ENCODE results near the gene ENPP6. TPM values are rescaled to one million over a fixed set of nuclear protein-coding genes. Genes with fewer than 3 reads are reported as not detected.

The ENPP6 gene
- polyA plus RNA-seq, 2 of the 4 experiments (the other 2 are of a cell fraction), result not detected

DNA sequence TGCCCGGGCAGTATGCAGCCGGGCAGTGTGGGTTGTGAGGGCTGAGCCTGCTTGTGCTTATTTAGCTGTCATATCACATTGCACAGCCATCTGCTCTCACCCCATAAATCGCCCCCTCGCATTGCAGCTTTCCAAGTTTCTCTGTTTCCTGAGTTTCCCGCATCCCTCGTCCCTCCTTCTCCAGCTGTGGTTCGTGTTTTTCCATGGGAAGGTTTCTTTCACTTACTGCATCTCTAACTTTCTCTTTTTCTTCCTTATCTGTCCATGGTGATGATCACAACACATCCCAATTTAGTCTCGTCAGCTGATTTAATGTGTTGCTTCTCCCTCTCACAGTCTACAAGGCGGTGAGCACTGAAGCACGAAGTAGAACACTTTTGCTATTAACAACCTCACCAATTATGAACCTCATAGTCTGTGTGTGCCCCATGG lies 118.1 kb downstream of the ENPP6 start:
- POLR2A ChIA-PET, result no interaction called here
- TF ChIP-seq MAFK (IDR thresholded peaks at IDR 0.05; ENCODE audit: partially characterized antibody), result peak; percentile 23
- TF ChIP-seq ZFP36 (IDR thresholded peaks at IDR 0.05; ENCODE audit: borderline replicate concordance, partially characterized antibody), result no peak

DNA sequence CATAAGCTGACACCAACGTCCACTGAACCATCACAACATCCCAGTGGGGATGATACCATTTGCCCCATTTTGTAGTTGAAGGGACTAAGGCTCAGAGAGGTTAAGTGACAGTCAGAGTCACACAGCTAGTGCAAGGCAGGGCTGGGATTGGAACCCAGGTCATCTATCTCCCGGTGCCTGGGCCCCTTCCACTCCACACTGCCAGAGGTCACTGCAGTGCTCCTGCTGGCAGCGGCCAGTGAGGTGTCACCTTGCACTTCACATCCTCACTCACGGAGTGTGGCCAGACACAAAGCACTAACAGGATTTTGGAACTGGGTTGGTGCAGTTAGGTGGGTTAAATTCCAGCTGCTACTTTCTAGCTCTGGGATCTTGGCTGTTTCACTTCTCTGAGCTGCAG lies 118.7 kb downstream of the ENPP6 start:
- WGBS (ENCODE audit: missing lambda C conversion rate), result 45% methylated on average over 4 of the region's 4 CpGs
- peaks cover 2% of the 10 kb centered on the region for H3K4me1 ChIP-seq

More for the DNA sequence above, 118.1 kb downstream of the ENPP6 start:
- Histone ChIP-seq H3K27ac (no peak overlapping the region), H3K9me3 (no peaks in the 10 kb centered on the region), H3K4me1 (peaks cover 6% of the 10 kb centered on the region), H3K4me3 (no peak overlapping the region), H3K4me2 (no peak overlapping the region)
- no peak for DNase-seq (ENCODE audit: low read depth in 1 of 2, low spot score in 1 of 2)
- FAIRE-seq, result no peak
- ATAC-seq, result no peak
- CTCF ChIA-PET, result interaction anchor here (0.5 to 3.0 kb wide), 16 partner anchors 7 to 576 kb away, joined by 3 to 14 read pairs (median 4); no protein-coding TSS in a partner anchor
- WGBS (ENCODE audit: missing lambda C conversion rate), result 76% methylated on average over 10 of the region's 10 CpGs

DNA sequence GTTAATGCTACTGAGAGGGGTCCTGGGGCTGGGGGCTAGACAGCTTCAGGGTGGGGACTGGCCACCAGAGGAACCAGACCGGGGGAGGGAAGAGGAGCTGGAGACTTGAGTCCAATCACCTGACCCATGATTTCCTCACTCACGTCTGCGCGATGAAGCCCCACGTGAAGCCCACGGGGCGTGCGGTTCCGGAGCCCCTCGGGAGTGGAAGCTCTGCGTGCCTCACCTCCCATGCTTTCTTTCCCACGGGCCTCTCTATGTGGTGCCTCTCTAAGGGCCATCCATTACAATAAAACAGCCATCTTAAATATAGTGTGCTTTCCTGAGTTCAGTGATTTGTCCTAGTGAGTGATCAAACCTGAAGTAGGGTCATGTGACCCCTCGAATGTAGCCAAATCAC lies 119.9 kb downstream of the ENPP6 start:
- ChIA-PET CTCF (interaction anchor here (1.7 kb wide), 1 partner anchor 257 kb away, joined by 5 read pairs; no protein-coding TSS in a partner anchor), POLR2A (no interaction called here)
- DNase-seq (ENCODE audit: low read depth in 1 of 2, low spot score in 1 of 2) (no peak), FAIRE-seq (no peak), ATAC-seq (no peak)
- Histone ChIP-seq H3K4me3 (no peak overlapping the region), H3K27ac (no peak overlapping the region), H3K9me3 (no peaks in the 10 kb centered on the region), H3K4me2 (no peak overlapping the region), H3K4me1 (no peaks in the 10 kb centered on the region)
- no peak for TF ChIP-seq RARB (CRISPR knock-in tag; IDR thresholded peaks at IDR 0.05)
- 75% methylated on average over 13 of the region's 13 CpGs for WGBS (ENCODE audit: missing lambda C conversion rate)

More for the DNA sequence above, 118.7 kb downstream of the ENPP6 start:
- no peak overlapping the region for H3K4me2 ChIP-seq
- ATAC-seq (no peak), FAIRE-seq (no peak), DNase-seq (ENCODE audit: low read depth in 1 of 2, low spot score in 1 of 2) (no peak)
- POLR2A ChIA-PET, result no interaction called here
- CTCF ChIA-PET, result interaction anchor here (0.6 to 2.7 kb wide), 5 partner anchors 8 to 575 kb away, joined by 4 to 14 read pairs (median 5); no protein-coding TSS in a partner anchor
- H3K4me3 ChIP-seq, result no peak overlapping the region
- H3K27ac ChIP-seq, result no peak overlapping the region
- TF ChIP-seq FOXS1 (CRISPR knock-in tag; IDR thresholded peaks at IDR 0.05), result no peak
- H3K9me3 ChIP-seq, result no peaks in the 10 kb centered on the region

DNA sequence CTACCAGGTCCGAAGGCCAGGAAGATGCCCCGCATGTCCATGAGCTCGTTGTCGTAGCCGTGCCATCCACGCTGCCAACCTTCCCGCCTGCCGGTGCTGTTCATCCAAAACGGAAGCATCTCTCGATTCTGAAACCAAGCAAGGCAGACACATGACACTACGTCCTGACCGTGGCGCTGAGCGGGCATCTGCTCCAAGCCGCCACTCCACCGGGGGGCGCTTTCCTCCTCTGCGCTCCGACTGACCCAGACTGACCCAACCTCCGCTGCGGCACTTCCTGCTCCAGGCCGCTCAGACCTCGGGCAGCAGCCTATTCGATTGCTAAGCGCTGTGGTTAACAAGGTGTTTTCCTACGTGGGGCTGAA lies 120.5 kb downstream of the ENPP6 start:
- H3K4me1 ChIP-seq, result no peaks in the 10 kb centered on the region
- CTCF ChIA-PET, result interaction anchor here (1.7 kb wide), 1 partner anchor 257 kb away, joined by 7 read pairs; no protein-coding TSS in a partner anchor
- WGBS (ENCODE audit: missing lambda C conversion rate), result 87% methylated on average over 23 of the region's 26 CpGs

DNA sequence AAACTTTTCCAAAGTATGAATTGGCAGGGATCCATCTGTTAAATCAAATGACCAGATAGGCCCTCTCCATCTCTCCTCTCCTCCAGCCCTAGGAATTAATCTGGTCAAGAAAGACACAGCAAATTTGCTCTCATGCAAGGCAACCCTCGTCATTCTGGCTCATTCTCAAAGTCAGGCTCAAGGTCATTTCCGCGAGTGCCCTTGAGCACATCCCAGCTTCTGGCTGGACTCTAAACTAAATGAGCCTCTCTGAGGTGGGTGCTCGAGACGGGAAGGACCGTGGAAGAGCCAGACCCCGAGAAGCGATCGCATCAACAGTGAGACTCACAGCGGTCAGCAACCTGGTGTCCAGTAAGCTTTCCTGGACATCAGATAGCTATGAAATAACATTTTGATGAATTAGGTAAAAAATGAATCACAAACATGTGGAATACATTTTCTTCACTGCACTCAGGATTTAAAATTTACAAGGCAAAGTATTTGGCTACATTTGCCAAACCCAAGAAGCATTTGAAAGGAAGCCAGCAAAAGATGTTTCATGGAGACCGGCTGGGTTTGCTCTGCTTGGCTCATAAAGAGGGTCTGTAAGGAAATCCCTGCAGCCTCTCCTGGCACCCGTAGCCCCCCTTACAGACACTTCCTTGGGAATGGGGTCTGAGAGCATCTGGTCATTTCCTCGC lies 121.0 kb downstream of the ENPP6 start:
- POLR2A ChIA-PET, result no interaction called here
- ATAC-seq, result no peak
- Histone ChIP-seq H3K9me3 (no peaks in the 10 kb centered on the region), H3K4me1 (no peaks in the 10 kb centered on the region), H3K4me3 (no peak overlapping the region), H3K27ac (no peak overlapping the region), H3K4me2 (no peak overlapping the region)
- no peak for FAIRE-seq
- TF ChIP-seq GATA3 (IDR thresholded peaks at IDR 0.05; ENCODE audit: borderline replicate concordance), result no peak
- no peak for TF ChIP-seq RAD21 (conservative IDR thresholded peaks at IDR 0.05 in 1 of 2, IDR thresholded peaks at IDR 0.05 in 1 of 2)
- no peak for TF ChIP-seq CBX2 (IDR thresholded peaks at IDR 0.05; ENCODE audit: borderline replicate concordance, low read depth)
- no peak for TF ChIP-seq HOXA7 (CRISPR knock-in tag; IDR thresholded peaks at IDR 0.05)
- no peak for TF ChIP-seq FOSL2 (IDR thresholded peaks at IDR 0.05)
- TF ChIP-seq FOSL2 (CRISPR knock-in tag; IDR thresholded peaks at IDR 0.05), result no peak
- TF ChIP-seq NPAS2 (CRISPR knock-in tag; IDR thresholded peaks at IDR 0.05; ENCODE audit: borderline replicate concordance), result no peak
- TF ChIP-seq EHF (CRISPR knock-in tag; IDR thresholded peaks at IDR 0.05), result no peak
- TF ChIP-seq POLR2AphosphoS2 (conservative IDR thresholded peaks at IDR 0.05; ENCODE audit: low read length), result no peak
- no peak for TF ChIP-seq EHMT2 (IDR thresholded peaks at IDR 0.05; ENCODE audit: low read depth)
- TF ChIP-seq HEYL (CRISPR knock-in tag; IDR thresholded peaks at IDR 0.05), result no peak
- TF ChIP-seq HOXB5 (CRISPR knock-in tag; IDR thresholded peaks at IDR 0.05), result no peak
- TF ChIP-seq KDM5A (IDR thresholded peaks at IDR 0.05), result no peak
- TF ChIP-seq RCOR1 (IDR thresholded peaks at IDR 0.05; ENCODE audit: low read depth, low read length), result no peak
- no peak for TF ChIP-seq JUNB (IDR thresholded peaks at IDR 0.05)
- no peak for DNase-seq (ENCODE audit: low read depth in 1 of 2, low spot score in 1 of 2)
- WGBS (ENCODE audit: missing lambda C conversion rate), result 85% methylated on average over 13 of the region's 13 CpGs
- CTCF ChIA-PET, result interaction anchor here (1.7 kb wide), 1 partner anchor 256 kb away, joined by 7 read pairs; no protein-coding TSS in a partner anchor

More for the DNA sequence above, 120.5 kb downstream of the ENPP6 start:
- Histone ChIP-seq H3K4me3 (no peak overlapping the region), H3K4me2 (no peak overlapping the region), H3K27ac (no peak overlapping the region), H3K9me3 (no peaks in the 10 kb centered on the region)
- FAIRE-seq (no peak), ATAC-seq (no peak), DNase-seq (ENCODE audit: low read depth in 1 of 2, low spot score in 1 of 2) (no peak)
- TF ChIP-seq FOSL2 (IDR thresholded peaks at IDR 0.05) (no peak), FOSL2 (CRISPR knock-in tag; IDR thresholded peaks at IDR 0.05) (no peak), NFE2L2 (conservative IDR thresholded peaks at IDR 0.05; ENCODE audit: low read length) (no peak), NR3C1 (IDR thresholded peaks at IDR 0.05) (no peak), ZNF302 (CRISPR knock-in tag; IDR thresholded peaks at IDR 0.05) (no peak), MAZ (IDR thresholded peaks at IDR 0.05; ENCODE audit: borderline replicate concordance, low read depth, low read length) (no peak), RAD21 (conservative IDR thresholded peaks at IDR 0.05 in 1 of 2, IDR thresholded peaks at IDR 0.05 in 1 of 2) (no peak)
- TF ChIP-seq, protein P1, sequence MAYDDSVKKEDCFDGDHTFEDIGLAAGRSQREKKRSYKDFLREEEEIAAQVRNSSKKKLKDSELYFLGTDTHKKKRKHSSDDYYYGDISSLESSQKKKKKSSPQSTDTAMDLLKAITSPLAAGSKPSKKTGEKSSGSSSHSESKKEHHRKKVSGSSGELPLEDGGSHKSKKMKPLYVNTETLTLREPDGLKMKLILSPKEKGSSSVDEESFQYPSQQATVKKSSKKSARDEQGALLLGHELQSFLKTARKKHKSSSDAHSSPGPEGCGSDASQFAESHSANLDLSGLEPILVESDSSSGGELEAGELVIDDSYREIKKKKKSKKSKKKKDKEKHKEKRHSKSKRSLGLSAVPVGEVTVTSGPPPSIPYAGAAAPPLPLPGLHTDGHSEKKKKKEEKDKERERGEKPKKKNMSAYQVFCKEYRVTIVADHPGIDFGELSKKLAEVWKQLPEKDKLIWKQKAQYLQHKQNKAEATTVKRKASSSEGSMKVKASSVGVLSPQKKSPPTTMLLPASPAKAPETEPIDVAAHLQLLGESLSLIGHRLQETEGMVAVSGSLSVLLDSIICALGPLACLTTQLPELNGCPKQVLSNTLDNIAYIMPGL (CRISPR knock-in tag; IDR thresholded peaks at IDR 0.05; ENCODE audit: borderline replicate concordance), result no peak
- TF ChIP-seq, protein P2, sequence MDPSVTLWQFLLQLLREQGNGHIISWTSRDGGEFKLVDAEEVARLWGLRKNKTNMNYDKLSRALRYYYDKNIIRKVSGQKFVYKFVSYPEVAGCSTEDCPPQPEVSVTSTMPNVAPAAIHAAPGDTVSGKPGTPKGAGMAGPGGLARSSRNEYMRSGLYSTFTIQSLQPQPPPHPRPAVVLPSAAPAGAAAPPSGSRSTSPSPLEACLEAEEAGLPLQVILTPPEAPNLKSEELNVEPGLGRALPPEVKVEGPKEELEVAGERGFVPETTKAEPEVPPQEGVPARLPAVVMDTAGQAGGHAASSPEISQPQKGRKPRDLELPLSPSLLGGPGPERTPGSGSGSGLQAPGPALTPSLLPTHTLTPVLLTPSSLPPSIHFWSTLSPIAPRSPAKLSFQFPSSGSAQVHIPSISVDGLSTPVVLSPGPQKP (IDR thresholded peaks at IDR 0.05; ENCODE audit: low read depth, low read length), result no peak
- POLR2A ChIA-PET, result no interaction called here
